GM21367 (cell line): Measurements from ENCODE around the gene SPNS2.

Experiments used
- ATAC-seq: cut with Tn5 transposase; IDR thresholded peaks from one replicate; pipeline ENCODE4 v1.9.1; 2021; ENCODE audit not compliant: unreplicated experiment

SPNS2 gene

GRCh38 chr17:4536742-4537411 is 38.2 kb downstream of the SPNS2 start:
- ATAC-seq = no peak

GRCh38 chr17:4537451-4538235 is 39.0 kb downstream of the SPNS2 start:
- ATAC-seq = no peak

- no peak for ATAC-seq
These were observed 39.7 kb downstream of the SPNS2 start for GRCh38 chr17:4538236-4539002.

GRCh38 chr17:4539025-4539424 is 40.3 kb downstream of the SPNS2 start:
- ATAC-seq = no peak

GRCh38 chr17:4539576-4540223 is 41.0 kb downstream of the SPNS2 start:
- no peak for ATAC-seq

- ATAC-seq = no peak
These were observed 41.6 kb downstream of the SPNS2 start for GRCh38 chr17:4540224-4540651.

- no peak for ATAC-seq
These were observed 42.1 kb downstream of the SPNS2 start for GRCh38 chr17:4540687-4541327.

GRCh38 chr17:4541328-4542002 is 42.8 kb downstream of the SPNS2 start:
- ATAC-seq = no peak

GRCh38 chr17:4542003-4542725 is 43.5 kb downstream of the SPNS2 start:
- ATAC-seq = no peak

- ATAC-seq = no peak
These were observed 44.1 kb downstream of the SPNS2 start for GRCh38 chr17:4542726-4543191.

GRCh38 chr17:4543557-4544026 is 44.9 kb downstream of the SPNS2 start:
- no peak for ATAC-seq

GRCh38 chr17:4544135-4544950 is 45.7 kb downstream of the SPNS2 start:
- no peak for ATAC-seq

GRCh38 chr17:4544951-4545216 is 46.2 kb downstream of the SPNS2 start:
- no peak for ATAC-seq

GRCh38 chr17:4545217-4545951 is 46.7 kb downstream of the SPNS2 start:
- no peak for ATAC-seq

- no peak for ATAC-seq
These were observed 48.6 kb downstream of the SPNS2 start for GRCh38 chr17:4547118-4547906.

- ATAC-seq = no peak
These were observed 49.4 kb downstream of the SPNS2 start for GRCh38 chr17:4548061-4548461.
